ENCODE data around the gene ERC2.
"Not testable (repeated sequence)": the region's sequence is repeated elsewhere in the genome, so short reads cannot be mapped to it uniquely, and the experiment has no call there.

Gene ERC2

DNA sequence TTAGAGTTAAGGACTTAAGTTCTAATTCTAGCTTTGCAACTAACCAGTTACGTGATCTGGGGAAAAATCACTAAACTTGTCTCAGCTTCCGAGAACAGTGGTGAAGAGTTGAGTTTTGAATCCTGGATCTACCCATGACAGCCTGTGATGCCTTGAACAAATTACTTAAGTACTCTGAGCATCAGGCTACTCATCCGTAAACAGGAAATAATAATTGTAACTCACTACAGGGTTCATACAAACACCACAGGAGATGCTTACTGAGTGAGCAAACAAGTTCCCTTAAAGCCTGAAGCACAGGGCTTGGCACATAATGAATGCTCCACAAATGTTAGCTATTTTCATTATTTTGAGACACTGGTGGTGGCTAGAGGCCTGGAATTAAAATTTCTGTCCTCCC is 158.8 kb downstream of the ERC2 start:
- DNase-seq (ENCODE audit: low spot score): no peak

DNA sequence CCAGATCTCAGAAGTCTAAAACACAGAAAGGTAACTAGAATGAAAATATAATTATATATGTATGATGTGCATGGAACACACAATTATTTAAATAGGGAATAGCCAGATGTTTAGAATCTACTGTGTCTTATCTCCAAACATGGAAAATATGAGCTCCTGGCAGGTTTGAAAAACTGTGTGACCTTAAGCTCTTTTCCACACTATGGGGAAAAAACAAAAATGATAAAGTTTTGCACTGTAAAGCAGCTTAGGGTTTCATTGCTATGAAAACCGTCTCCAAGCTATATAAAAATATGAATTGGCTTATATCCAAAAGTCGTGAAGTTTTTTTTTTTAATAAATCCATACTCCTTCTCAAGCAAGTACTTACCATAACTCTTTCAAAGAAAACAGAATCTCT is 159.8 kb downstream of the ERC2 start:
- no peak for DNase-seq (ENCODE audit: low spot score)

DNA sequence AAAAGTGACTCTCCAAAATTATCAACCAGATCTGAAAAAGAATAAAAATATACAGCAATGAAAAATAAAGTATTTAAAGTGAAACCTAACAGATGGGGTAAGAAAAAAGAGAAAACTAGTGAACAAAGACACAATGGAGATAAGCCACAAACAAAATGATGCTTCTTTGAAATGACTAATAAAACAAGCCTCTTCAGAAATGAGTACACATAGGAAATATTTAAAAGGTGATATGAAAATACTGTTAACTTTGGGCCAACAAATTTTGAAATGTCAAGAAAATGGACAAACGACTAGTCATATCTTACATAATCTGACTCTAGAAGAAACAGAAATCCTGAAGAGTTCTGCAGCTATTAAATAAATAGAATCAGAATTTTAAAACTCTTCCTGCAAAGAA is 164.2 kb downstream of the ERC2 start:
- DNase-seq (ENCODE audit: low spot score): no peak

DNA sequence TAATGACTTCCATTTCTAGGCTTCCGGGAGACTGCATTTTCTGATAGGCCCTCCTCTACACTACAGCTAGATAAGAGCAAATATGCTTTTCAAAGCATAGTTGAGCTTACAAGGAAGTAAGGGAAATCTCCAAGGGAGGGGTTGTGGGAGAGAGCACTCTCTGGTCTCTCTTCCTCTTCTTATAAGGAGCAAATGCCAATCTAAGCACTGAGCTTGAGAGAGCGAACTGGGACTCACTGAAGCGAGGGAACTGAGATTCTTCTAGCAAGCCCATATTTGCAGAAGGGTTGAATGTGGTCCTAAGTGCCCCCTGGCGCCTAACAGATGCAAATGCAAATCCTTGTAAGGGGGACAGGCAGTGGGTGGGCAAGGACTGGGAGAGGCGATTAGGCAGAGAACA is 164.8 kb downstream of the ERC2 start:
- DNase-seq (ENCODE audit: low spot score): no peak

DNA sequence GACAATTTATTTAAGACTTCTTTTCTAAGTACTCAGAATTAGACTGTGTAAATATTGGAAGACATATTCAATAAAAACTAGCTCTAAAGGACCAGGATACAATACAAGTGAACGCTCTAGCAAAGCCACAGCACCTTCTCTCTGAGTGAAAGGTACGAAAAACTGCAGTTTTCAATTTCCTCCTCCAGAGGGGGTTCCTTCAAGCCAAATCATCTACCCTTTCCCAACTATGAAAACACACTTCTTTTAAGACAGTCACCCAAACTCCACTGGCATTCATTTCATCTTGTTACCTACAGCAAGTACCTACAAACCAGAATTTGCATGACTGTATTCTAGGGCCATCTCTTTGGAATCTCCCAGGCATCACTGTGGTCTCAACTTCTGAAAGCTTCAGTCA is 165.8 kb downstream of the ERC2 start:
- no peak for DNase-seq (ENCODE audit: low spot score)

DNA sequence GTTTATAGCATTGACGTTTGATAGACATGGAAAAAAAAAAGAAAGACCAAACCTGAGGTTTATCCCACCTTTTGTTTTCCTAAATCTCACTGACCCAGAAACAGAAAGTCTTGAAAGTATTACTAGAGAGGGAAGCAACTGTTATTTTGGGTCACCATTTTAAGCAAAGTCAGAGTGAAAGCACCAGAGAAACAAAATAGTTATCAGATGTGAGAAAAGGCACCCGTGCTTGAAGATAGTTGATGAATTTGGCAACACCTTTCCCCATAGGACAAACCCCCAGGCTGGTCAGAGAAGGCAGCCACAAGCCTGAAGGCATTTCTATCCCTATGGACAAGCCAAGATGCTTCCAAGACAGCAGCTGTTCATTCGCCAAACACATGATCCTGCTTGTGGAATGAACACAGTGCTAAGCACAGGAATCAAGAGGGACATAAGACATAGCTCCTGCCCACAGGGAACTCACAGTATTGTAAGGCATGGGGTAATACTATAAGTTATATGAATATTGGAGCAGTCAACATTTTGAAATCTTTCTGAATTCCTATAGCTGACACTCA is 170.9 kb downstream of the ERC2 start:
- no peak for DNase-seq (ENCODE audit: low spot score)

DNA sequence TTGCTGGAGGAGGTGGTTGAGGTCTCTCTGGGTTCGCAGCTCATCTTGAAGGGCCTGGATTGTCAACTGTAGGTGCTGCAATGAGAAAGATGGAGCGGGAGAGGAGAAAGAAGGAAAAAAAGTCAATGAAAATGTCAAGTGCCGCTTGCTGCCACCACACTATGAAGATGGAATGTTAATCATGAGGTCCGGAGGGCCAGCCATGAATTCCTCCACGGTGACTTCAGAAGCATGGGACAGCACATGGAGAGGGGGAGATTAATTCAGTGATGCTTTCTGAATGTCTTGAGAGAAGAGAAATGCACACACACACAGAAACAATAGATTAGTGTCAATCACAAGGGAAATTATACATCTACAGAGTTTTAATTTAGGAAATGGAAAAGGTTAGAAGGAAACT is 171.9 kb downstream of the ERC2 start:
- DNase-seq (ENCODE audit: low spot score): no peak

DNA sequence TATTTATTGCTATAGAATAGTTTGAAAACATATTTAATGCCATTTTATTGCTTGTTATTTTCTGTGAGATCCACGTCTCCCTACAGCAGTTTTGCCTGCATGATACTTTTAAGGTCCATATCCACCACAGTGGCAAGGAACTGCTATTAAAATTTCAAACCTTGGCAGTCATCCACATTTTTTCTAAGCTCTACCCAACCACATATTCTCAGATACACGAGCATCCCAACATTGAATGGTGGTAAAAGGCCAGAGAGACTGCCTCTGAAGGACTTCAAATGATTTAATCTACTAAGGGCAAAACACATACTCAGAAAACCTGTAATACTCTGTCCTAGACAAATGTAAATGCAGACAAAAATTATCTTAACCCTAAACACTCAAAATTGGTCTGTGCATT is 173.1 kb downstream of the ERC2 start:
- DNase-seq (ENCODE audit: low spot score): no peak

DNA sequence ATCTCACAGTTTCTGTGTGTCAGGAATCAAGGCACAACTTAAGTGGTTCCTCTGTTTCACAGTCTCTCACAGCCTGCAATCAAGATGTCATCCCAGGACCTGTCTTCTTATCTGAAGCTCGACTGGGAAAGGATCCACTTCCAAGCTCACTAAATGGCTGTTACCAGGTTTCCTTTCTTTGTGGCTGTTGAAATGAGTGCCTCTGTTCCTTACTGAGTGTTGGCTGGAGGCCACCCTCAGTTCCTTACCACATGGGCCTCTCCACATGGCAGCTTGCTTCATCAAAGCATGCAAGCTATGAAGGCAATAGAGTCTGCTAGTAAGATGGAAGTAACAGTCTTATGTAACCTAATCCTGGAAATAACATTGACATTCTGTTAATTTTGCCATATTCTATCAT is 174.0 kb downstream of the ERC2 start:
- DNase-seq (ENCODE audit: low spot score): no peak

DNA sequence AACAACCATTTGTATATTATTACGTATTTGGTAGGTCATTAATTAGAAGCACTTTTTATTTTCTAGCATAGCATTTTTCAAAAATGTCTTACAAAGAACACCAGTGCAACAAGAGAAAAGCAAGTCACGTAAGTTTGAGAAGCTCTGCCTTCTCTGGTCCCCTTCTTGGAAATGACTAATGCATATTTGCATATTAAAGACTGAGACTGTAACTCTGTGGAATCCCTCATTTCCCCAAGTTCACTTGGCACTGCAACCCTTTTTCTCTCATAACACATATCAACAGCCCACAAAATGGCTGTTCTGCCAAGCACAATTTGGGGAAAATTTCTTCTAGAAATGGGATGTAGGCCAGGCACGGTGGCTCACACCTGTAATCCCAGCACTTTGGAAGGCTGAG is 176.3 kb downstream of the ERC2 start:
- no peak for DNase-seq (ENCODE audit: low spot score)

DNA sequence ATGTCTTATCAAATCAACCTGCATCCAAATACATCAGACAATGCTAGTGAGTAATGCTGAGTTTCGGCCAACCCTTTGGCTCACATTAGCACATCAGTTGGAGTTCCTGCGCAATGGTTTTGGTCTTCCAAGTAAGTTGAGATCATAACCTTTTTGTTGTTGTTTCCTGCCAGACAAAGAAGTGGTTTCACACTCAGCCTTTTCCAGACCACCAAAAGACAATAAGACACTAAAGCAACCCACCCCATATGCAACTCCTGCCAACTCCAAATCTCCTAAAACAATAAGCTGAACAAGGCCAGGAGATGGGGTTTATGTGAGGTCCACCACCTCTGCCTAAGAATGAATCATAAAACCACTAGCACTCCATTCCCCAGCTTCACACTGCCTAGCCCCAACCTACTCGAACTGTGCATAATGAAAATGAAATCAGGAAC is 177.0 kb downstream of the ERC2 start:
- DNase-seq (ENCODE audit: low spot score): no peak

DNA sequence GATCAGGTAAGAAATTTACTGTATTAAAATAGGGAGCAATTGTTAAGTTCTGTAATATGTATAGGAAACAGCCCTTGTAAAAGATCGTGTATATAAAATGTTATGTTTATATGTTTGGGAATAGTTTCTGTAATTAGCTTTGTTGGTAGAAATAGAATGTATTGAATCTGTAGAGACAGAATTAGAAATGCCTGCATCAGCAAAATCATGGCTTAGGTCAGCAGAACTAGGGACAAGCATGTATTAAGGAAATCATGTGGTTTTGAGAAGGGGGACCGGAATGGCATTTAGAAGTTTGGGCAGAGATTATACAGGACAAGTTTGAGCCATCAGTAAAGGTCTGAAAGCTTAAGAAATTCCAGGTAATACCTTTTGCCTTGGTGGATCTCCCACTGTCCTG is 177.9 kb downstream of the ERC2 start:
- DNase-seq (ENCODE audit: low spot score): no peak

DNA sequence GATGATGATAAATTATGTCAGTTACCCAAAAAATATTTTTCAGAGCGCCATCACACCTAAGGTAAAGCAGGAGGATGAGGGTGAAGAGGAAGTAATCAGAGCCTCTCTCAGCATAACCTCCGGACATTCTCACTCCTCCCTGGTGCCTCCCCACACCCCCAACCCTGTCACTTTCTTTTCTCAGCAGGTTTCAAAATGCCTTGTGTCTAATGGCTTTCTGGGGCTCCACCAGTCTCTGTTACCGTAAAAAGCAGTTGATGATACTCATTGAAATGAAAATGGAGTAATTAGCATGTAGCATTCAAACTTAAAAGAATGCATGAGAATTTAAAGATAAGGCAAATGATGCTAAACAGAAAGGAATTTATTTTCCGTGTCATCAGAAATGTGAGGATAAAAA is 180.0 kb downstream of the ERC2 start:
- no peak for DNase-seq (ENCODE audit: low spot score)

DNA sequence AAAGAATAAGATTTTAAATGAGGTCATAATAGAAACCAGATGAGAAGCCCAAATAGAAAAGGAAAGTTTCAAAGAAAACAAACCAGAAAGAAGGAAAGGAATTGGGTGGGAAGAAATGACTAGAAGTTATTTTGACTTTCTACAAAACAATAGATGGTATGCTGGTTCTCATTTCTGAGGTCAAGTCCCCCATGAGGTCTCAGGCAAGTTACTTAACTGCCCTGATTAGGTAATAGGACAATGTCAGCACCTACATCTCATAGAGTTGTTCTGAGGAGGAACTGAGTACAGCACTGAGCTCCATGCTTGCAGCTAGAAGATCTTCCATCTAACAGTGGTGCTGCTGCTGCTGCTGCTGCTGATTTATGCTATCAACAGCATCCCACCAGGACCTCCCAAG is 185.9 kb downstream of the ERC2 start:
- no peak for DNase-seq (ENCODE audit: low spot score)

DNA sequence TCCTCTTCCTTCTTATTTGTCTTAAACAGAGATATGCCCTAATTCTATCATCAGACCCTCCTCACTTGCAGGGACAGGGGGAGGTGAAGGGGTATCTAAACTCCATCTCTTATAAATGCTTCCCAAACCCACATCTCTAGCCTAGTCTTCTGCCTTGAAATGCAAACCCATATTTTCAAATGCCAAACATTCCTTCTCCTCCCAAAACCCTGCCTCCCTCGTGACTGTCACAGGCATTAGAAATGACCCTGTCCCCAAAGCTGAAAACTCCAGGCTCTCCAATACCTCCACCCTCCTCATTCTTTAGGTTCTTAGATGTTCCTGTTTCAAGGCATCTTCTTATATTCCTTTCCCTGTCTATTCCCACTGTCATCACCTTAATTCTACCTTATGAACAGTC is 191.0 kb downstream of the ERC2 start:
- DNase-seq (ENCODE audit: low spot score): no peak

DNA sequence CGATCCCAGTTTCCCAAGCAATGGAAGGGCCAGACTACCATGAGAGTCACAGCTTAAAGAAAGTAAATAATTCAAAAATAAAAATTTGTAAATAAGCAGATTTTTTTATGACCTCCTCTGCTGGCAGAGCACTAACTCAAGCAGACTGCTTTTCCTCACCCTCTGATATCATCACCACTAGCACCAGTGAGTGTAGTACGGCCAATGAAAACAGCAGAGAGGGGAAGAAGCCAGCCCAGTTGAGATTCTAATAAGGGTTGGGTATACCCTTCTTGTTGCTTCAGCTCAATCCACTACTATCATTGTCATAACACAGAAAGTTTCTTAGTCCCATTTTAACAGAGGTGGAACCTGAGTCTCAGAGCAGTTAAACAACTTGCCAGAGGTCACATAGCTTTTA is 193.1 kb downstream of the ERC2 start:
- DNase-seq (ENCODE audit: low spot score): no peak

DNA sequence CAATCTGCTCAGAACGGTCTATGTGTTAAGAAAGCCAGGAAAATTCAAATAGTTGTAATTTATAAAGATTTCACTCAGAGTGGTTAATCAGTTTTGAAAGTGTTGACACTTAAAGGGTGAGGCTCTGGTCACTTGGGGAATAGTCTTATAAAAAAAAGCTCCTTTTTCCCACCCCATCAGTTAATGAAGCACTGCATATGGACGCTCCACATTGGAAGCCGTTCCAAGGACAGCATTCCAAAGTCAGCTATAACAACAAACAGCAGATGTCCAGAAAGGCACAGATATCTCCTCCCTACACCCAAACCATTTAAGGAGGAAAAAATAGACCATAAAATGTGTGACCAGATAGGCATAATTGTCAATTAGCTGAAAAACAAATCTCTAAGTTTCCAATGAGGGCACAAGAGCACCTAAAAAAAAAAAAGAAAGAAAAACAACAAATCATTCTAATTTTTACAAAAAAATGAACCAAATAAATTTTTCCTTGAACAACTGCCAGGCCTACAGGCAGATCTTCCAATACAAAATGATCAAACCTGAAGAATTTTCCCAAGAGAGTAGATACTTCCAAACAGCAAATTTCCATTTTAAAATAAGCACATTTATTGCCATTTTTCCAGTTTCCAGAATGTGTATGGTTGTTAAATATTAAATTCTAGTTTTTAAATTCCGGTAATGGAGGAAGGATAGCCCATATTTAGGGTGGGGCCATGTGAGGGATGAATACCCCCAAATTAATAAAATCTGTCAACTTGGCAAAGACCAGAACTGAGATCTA is 198.3 kb downstream of the ERC2 start:
- DNase-seq (ENCODE audit: low spot score): no peak

DNA sequence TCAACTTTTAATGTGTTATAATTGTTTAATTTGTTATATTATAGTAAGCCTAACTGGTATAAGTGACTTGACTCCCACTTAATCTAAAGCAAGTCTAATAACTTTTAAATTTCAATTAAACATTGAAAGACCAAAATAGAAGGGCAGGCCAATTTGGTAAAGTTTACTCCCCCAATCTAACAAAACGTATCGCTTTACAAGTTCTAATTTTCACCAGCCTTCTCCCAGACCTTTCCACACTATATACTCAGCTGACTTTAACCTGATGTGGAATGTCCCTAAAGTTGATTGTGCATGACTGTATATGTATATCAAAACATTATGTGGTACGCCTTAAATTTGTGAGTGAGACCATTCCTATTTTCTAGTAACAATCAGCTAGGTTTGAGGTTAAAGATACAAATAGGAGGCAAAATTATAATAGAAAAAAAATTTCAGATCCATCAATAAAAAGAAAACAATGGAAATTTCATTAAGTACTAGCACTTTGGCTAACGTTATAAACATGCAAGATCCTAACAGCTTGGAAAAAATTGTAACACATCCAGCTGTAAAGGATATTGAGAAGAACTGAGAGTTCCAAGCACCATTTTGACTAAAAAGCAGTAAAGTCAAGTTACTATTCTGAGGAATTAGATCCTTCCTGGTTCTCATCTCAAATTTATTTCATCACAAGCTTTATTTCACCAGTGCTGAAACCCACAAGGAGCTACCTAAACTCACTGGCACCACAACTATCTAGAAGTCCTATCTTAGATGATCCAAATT is 199.5 kb downstream of the ERC2 start:
- DNase-seq (ENCODE audit: low spot score): no peak

DNA sequence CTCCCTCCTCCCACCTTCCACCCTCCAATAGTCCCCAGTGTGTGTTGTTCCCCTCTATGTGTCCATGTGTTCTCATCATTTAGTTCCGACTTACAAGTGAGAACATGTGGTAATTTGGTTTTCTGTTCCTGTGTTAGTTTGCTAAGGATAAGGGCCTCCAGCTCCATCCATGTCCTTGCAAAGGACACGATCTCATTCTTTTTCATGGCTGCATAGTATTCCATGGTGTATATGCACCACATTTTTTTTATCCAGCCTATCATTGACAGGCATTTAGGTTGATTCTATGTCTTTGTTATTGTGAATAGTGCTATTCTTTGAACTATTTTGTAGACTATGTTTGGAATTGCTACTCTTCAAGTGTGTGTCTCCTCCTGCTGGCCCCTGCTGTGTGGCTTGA is 206.4 kb downstream of the ERC2 start:
- not testable (repeated sequence) for DNase-seq (ENCODE audit: low spot score)

DNA sequence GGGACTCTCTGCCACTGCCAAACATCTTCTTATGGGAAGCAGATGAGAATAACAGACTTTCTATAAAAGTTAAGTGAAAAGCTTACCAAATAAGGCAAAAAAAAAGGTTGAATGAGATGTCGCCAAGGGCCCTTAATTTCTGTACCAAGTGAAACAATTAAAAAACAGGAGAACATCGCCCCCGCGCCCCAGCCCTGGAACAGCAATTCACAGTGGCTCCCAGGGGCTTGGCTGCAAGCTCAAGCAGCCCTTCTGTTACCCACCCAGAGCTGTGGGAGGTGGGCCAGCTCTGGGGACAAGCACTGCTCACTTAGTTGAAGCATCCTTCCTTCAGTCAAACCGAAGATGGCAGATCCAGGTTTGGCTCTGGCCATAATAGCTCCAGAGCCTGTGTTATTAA is 208.0 kb downstream of the ERC2 start:
- no peak for DNase-seq (ENCODE audit: low spot score)

DNA sequence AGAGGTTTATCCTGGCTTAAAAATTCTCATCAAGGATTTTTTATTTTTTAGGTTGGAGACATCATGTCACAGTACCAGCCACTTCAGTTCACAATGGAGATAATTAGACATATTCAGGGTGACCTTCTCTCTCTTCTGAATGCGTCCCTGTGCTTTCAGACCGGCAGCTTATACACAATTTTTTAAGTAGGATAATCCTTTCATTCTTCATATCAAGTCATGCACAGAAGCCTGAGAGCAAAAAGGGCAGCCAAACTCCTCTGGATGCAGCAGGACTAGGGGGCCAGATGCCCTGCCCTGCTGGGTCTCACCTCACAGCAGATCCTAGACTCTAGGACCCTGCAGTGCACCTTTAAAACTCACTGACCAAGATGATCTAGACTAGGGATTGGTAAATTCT is 210.4 kb downstream of the ERC2 start:
- no peak for DNase-seq (ENCODE audit: low spot score)

DNA sequence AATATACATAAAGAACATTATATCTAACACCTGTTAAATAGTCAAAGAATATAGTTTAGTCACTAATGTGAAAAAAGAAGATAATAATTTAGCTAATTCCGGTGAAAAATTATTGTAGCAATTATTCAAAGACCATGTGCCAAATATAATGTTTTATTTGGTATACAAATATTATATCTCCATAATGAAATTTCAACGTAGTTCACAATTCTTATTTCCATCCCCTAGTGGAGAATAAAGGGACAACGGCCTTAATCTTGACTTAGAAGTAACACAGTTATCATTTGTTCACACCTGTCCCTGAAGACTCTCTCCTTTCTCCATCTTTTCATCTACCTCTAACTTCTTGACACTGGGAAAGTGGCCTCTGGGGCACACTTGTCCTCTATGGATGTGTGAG is 213.4 kb downstream of the ERC2 start:
- DNase-seq (ENCODE audit: low spot score): no peak

DNA sequence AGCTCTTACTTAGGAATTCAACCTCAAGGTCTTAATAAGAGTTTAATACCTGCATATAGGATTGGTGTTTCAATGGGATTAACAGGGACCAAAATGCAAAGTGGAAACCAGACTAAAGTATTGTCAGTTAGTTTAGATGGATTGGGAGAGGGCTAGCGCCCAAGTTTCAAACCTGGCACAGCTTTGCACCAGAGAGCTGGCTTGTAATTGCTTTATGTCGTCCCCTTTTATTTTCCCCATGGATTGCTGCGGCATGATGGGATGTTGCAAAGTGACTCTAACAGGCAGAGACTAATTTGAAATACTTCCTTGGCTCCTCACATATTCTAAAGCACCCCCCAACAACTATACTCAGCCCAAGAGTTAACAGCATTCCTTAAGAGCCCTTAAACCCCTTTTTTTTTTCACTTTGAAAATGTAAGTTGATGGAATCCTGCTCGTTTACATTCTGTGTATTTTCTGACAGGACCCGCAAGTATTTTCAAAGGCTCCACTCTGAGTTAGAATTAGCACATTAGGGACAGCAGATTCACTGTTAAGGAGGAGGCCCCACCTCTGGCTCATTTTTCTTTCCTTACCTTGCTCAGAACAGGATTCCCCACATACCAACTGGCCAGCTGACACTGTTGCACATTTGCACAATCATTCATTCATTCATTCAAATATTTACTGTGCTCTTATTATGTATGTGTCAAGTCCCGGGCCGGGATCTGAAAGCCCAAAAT is 214.2 kb downstream of the ERC2 start:
- DNase-seq (ENCODE audit: low spot score): no peak

All from hematopoietic multipotent progenitor cell treated with erythropoietin and hydrocortisone succinate and interleukin-3 and kit ligand, for 15 days (in vitro differentiated cells).